Liver (tissue), 3 donors: Measurements from ENCODE around the gene CD163.

ENCODE experiments used
- ATF3 ChIP-seq: IDR thresholded peaks from 2 replicates; pipeline ENCODE4 v1.6.1; 2016; ENCODE audit warnings: antibody characterized with exemption
- CTCF ChIP-seq: fragments of 150-350 bp; IDR thresholded peaks from 2 replicates; pipeline ENCODE4 v1.5.1; 2017; ENCODE audit warnings: improper control_type of control experiment, low read depth, low read length; ENCODE audit not compliant: missing input control
- NR2F2 ChIP-seq: IDR thresholded peaks from 2 replicates; pipeline ENCODE4 v1.6.1; 2016; ENCODE audit warnings: antibody characterized with exemption
- RAD21 ChIP-seq, 2 donors: IDR thresholded peaks; 2 replicates each; pipeline ENCODE4 v1.6.1; 2016; ENCODE audit warnings: antibody characterized with exemption in 2 of 2, mild to moderate bottlenecking in 2 of 2
- REST ChIP-seq: IDR thresholded peaks from 2 replicates; pipeline ENCODE4 v1.6.1; 2016; ENCODE audit warnings: antibody characterized with exemption, mild to moderate bottlenecking
- YY1 ChIP-seq: IDR thresholded peaks from 2 replicates; pipeline ENCODE4 v1.6.1; 2016; ENCODE audit warnings: antibody characterized with exemption, mild to moderate bottlenecking
- donor health status: healthy.
- donor health status: healthy.

- TF ChIP-seq CTCF (no peak), RAD21 (IDR thresholded peaks at IDR 0.05) (no peak), REST (no peak), NR2F2 (no peak), YY1 (no peak), ATF3 (no peak)
Observed at GRCh38 chr12:7501031-7501588, 2.5 kb downstream of the CD163 start.
